ENCODE results near the gene CADPS.
"Not testable (repeated sequence)": the region's sequence is repeated elsewhere in the genome, so short reads cannot be mapped to it uniquely, and the experiment has no call there.

CADPS gene

DNA sequence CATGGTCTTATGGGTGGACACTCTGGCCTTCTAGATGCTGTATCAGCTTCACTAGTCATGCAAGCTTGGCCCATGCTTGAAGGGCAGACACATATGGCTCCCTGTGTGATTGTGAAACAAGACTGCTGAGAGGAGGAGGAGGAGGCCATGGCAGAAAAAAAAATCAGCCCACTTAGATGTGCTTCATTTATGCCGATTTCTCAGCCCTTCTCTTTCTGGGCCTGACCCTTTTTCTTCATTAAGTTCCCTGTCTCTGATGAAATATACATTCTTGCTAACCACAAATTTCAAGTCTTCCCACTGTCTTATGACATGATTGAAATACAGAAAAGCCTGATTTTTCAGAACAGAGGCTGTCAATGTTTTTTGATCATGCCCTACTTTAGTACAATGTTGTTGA, 288.9 kb downstream of the CADPS start:
- Mint-ChIP-seq H3K36me3 (ENCODE audit: low read depth) (no peaks in the 10 kb centered on the region), H3K27ac (no peak overlapping the region), H3K27me3 (no peaks in the 10 kb centered on the region), H3K4me1 (no peaks in the 10 kb centered on the region), H3K9me3 (no peaks in the 10 kb centered on the region), H3K4me3 (no peak overlapping the region)
- ATAC-seq, result no peak
- no peak for DNase-seq

DNA sequence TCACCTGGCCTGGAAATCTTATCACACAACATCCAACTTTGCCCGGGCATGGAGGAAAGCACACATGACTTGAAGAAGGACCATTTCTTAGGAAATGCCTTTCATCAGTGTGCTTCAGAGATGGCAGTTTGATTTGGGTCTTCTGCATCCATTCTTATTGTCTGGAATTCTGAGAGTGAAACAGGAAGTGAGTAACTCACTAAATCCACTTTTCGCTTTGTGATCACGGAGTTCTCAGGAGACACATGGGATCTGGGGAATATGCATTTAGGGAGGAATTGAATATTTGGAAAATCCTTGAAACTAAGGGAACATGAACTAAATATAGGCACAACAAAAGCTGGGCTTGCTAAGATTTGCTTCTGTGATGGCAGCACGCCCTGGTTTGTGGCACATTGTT, 289.4 kb downstream of the CADPS start:
- Mint-ChIP-seq H3K27ac (no peak overlapping the region), H3K9me3 (no peaks in the 10 kb centered on the region), H3K4me3 (no peak overlapping the region), H3K4me1 (no peaks in the 10 kb centered on the region), H3K36me3 (ENCODE audit: low read depth) (no peaks in the 10 kb centered on the region), H3K27me3 (no peaks in the 10 kb centered on the region)
- ATAC-seq, result no peak
- DNase-seq, result no peak

DNA sequence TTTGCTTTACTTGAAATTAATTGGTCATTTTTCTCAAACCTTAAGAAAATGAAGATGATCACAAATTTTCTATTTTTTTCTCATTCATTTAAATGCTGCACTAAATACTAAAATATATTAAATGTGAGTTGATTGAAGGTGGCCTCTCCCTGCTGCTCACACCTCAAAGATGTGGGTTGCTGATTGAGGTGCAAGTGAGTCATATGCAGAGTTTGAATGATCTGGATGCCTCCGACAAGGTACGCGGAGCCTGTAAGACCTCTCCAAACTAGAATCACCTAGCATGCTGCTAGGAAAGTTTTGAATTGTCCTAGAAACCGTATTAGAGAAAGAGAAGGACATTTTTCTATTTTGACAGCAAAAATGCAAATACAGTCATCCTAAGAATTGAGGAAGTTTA, 290.6 kb downstream of the CADPS start:
- DNase-seq (no peak), ATAC-seq (no peak)
- H3K4me3 Mint-ChIP-seq, result no peak overlapping the region
- H3K9me3 Mint-ChIP-seq, result peaks cover 7% of the 10 kb centered on the region
- H3K36me3 Mint-ChIP-seq (ENCODE audit: low read depth), result no peaks in the 10 kb centered on the region
- H3K27ac Mint-ChIP-seq, result no peak overlapping the region
- no peaks in the 10 kb centered on the region for H3K27me3 Mint-ChIP-seq
- H3K4me1 Mint-ChIP-seq, result no peaks in the 10 kb centered on the region

DNA sequence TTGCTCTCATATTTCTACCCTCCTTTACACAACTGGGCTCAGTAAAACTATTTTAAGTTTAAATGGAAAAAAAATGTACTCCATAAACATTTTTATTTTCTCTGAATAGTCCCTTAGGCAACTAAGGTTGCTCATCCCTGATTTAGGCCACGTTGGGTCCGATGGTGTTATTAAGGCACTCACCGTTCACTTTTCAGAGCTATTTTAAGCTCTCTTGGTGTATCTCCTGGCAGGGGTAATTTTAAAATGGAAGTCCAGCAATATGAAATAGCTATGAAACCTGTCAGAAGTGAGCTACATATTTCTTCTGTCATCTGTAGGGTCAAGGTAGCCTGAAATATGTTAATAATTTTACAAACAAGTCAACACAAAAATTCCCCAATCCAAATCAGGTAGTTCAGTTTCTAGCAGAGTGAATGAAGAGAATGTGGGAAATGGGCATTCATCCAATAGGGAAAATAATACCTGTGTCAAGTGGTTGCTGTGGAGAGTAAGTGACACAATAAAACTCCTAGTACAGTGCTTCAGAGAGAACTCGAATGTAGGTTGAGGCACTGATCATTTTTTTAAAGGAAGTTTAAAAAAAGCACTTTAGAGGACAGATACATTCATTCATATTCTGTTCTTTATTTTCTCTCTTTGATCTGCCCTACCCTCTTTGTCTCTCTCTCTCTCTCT, 292.6 kb downstream of the CADPS start:
- Mint-ChIP-seq H3K27ac (no peak overlapping the region), H3K36me3 (ENCODE audit: low read depth) (peaks cover 1% of the 10 kb centered on the region), H3K4me3 (no peak overlapping the region), H3K9me3 (peaks cover 22% of the 10 kb centered on the region), H3K27me3 (no peaks in the 10 kb centered on the region), H3K4me1 (no peaks in the 10 kb centered on the region)
- no peak for DNase-seq
- no peak for ATAC-seq

DNA sequence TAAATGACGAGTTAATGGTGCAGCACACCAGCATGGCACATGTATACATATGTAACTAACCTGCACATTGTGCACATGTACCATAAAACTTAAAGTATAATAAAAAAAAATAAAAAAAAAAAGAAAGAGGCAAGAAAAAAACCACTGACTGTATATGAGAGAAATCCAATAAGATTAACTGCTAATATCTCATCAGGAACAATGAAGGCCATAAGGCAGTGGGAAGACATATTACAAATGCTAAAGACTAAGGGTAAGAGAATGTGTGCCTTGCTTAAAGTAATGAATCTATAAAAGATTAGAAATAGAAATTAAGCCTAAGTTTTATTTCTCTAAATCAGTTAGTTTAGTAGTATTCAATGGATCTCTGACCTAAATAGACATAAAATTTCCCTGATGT, 294.7 kb downstream of the CADPS start:
- not testable (repeated sequence) for H3K36me3 Mint-ChIP-seq (ENCODE audit: low read depth); H3K4me3 Mint-ChIP-seq; H3K27me3 Mint-ChIP-seq; ATAC-seq; DNase-seq; H3K4me1 Mint-ChIP-seq; H3K27ac Mint-ChIP-seq
- H3K9me3 Mint-ChIP-seq, result peaks cover 24% of the 10 kb centered on the region

DNA sequence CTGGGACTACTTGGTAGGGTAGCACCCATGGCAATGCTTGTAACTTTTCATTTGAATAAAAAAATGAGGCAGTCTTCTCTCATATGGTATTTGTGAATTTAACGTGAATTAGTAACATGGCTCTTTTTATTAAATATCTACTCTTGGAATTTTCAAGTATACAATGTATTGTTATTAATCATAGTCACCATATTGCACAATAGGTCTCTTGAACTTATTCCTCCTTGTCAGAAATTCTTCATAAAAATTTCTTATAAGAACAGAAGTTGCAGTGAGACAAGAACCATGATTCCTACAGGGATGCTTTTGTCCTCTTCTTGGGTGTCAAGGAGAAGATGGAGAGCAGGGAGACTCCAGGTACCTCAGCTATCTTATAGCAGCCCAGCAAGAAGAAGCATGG, 298.1 kb downstream of the CADPS start:
- H3K4me1 Mint-ChIP-seq, result no peaks in the 10 kb centered on the region
- no peak for DNase-seq
- H3K36me3 Mint-ChIP-seq (ENCODE audit: low read depth), result peaks cover 1% of the 10 kb centered on the region
- no peaks in the 10 kb centered on the region for H3K27me3 Mint-ChIP-seq
- ATAC-seq, result no peak
- no peak overlapping the region for H3K4me3 Mint-ChIP-seq
- H3K27ac Mint-ChIP-seq, result no peak overlapping the region
- peaks cover 24% of the 10 kb centered on the region for H3K9me3 Mint-ChIP-seq

GRCh38 chr3:62574266-62574898, 300.8 kb downstream of the CADPS start:
- H3K4me3 Mint-ChIP-seq, result no peak overlapping the region
- H3K27ac Mint-ChIP-seq, result no peak overlapping the region
- DNase-seq, result no peak
- H3K9me3 Mint-ChIP-seq, result peaks cover 15% of the 10 kb centered on the region
- H3K4me1 Mint-ChIP-seq, result no peaks in the 10 kb centered on the region
- no peak for ATAC-seq
- H3K27me3 Mint-ChIP-seq, result peaks cover 3% of the 10 kb centered on the region
- H3K36me3 Mint-ChIP-seq (ENCODE audit: low read depth), result peaks cover 1% of the 10 kb centered on the region

GRCh38 chr3:62571916-62572315, 303.3 kb downstream of the CADPS start:
- ATAC-seq, result no peak
- H3K4me3 Mint-ChIP-seq, result no peak overlapping the region
- H3K36me3 Mint-ChIP-seq (ENCODE audit: low read depth), result no peaks in the 10 kb centered on the region
- no peak overlapping the region for H3K27ac Mint-ChIP-seq
- H3K9me3 Mint-ChIP-seq, result no peaks in the 10 kb centered on the region
- no peak for DNase-seq
- no peaks in the 10 kb centered on the region for H3K4me1 Mint-ChIP-seq
- H3K27me3 Mint-ChIP-seq, result peaks cover 3% of the 10 kb centered on the region

DNA sequence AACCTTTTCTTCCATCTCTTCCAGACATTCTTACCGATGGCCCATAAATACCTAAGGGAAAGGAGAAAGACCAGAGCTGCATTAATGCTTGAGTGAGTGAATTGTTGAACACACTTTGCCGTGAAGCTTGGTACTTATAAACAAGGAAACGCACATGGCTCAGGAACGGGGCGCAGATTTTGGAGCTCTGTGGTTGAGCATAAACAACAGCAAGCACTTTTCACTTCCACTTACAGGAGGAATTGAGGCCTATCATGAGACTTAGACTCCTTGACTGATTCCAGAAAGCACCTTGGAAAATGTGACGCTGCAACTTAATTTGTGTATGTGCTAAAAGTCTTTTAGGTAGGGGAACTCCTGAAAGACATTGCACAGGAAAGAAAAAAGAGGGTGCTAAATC, 304.3 kb downstream of the CADPS start:
- DNase-seq, result no peak
- Mint-ChIP-seq H3K9me3 (no peaks in the 10 kb centered on the region), H3K27me3 (peaks cover 3% of the 10 kb centered on the region), H3K4me3 (no peak overlapping the region), H3K4me1 (no peaks in the 10 kb centered on the region), H3K36me3 (ENCODE audit: low read depth) (no peaks in the 10 kb centered on the region), H3K27ac (no peak overlapping the region)
- ATAC-seq, result no peak

GRCh38 chr3:62569609-62570008, 305.6 kb downstream of the CADPS start:
- H3K4me1 Mint-ChIP-seq, result no peaks in the 10 kb centered on the region
- H3K4me3 Mint-ChIP-seq, result no peak overlapping the region
- peaks cover 3% of the 10 kb centered on the region for H3K27me3 Mint-ChIP-seq
- no peak for DNase-seq
- ATAC-seq, result no peak
- H3K36me3 Mint-ChIP-seq (ENCODE audit: low read depth), result no peaks in the 10 kb centered on the region
- H3K27ac Mint-ChIP-seq, result no peak overlapping the region
- no peaks in the 10 kb centered on the region for H3K9me3 Mint-ChIP-seq

- Mint-ChIP-seq H3K27me3 (peaks cover 3% of the 10 kb centered on the region), H3K9me3 (no peaks in the 10 kb centered on the region)
- DNase-seq, result no peak
These were observed 307.9 kb downstream of the CADPS start for GRCh38 chr3:62567097-62568021.

GRCh38 chr3:62566022-62566557, 309.1 kb downstream of the CADPS start:
- Mint-ChIP-seq H3K27ac (no peak overlapping the region), H3K4me3 (no peak overlapping the region), H3K9me3 (no peaks in the 10 kb centered on the region), H3K36me3 (ENCODE audit: low read depth) (no peaks in the 10 kb centered on the region), H3K27me3 (no peaks in the 10 kb centered on the region), H3K4me1 (no peaks in the 10 kb centered on the region)
- ATAC-seq (no peak), DNase-seq (no peak)

More at GRCh38 chr3:62567097-62568021, 307.9 kb downstream of the CADPS start:
- ATAC-seq, result no peak
- Mint-ChIP-seq H3K4me3 (no peak overlapping the region), H3K4me1 (no peaks in the 10 kb centered on the region), H3K36me3 (ENCODE audit: low read depth) (no peaks in the 10 kb centered on the region), H3K27ac (no peak overlapping the region)

DNA sequence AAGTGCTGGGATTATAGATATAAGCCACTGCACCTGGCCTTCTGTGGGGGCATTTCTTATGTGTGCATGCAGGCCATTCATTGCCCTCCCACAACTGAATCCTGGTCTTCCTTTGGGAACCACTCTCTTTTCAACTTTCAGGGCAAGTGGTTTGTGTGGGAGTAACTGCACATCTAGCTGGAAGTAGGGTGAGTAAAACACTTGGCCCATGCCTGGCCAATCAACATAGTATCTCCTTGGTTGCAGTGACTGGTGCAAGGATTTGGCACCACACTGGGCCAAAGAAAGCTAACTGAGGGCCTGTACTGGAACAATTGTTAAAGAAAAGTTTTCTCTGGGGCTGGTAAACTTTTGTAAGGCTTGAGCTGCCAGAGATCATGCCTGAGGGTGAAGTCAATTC, 312.6 kb downstream of the CADPS start:
- ATAC-seq (no peak), DNase-seq (no peak)
- Mint-ChIP-seq H3K36me3 (ENCODE audit: low read depth) (no peaks in the 10 kb centered on the region), H3K9me3 (no peaks in the 10 kb centered on the region), H3K4me1 (no peaks in the 10 kb centered on the region), H3K27me3 (peaks cover 3% of the 10 kb centered on the region), H3K27ac (no peak overlapping the region), H3K4me3 (no peak overlapping the region)

GRCh38 chr3:62562017-62562416, 313.2 kb downstream of the CADPS start:
- ATAC-seq (no peak), DNase-seq (no peak)
- no peaks in the 10 kb centered on the region for H3K4me1 Mint-ChIP-seq
- H3K4me3 Mint-ChIP-seq, result no peak overlapping the region
- H3K27ac Mint-ChIP-seq, result no peak overlapping the region
- H3K27me3 Mint-ChIP-seq, result peaks cover 3% of the 10 kb centered on the region
- no peaks in the 10 kb centered on the region for H3K36me3 Mint-ChIP-seq (ENCODE audit: low read depth)
- no peaks in the 10 kb centered on the region for H3K9me3 Mint-ChIP-seq

All from activated naive CD8-positive, alpha-beta T cell treated with anti-CD3 and anti-CD28 coated beads, Interleukin-2, amount 50 U/mL, for 24 hours (primary cell).